ENCODE results near the gene NFKBIZ. TPM values are rescaled to one million over a fixed set of nuclear protein-coding genes. Genes with fewer than 3 reads are reported as not detected.
"Not testable (repeated sequence)": the region's sequence is repeated elsewhere in the genome, so short reads cannot be mapped to it uniquely, and the experiment has no call there.

Gene NFKBIZ
- total RNA-seq, 4 donors from 2014 or later = 49.8 to 103 (median 95.4) TPM

GRCh38 chr3:101902041-101902440, 52.7 kb downstream of the NFKBIZ start:
- no peak overlapping the region for H3K27ac ChIP-seq (replicated peaks in 1 of 4)
- no peaks in the 10 kb centered on the region for H3K27me3 ChIP-seq
- no peak overlapping the region for H3K4me3 ChIP-seq
- TF ChIP-seq POLR2AphosphoS5 (IDR thresholded peaks at IDR 0.05) (no peak), EP300 (IDR thresholded peaks at IDR 0.05) (no peak), POLR2A (IDR thresholded peaks at IDR 0.05; ENCODE audit: low read depth) (no peak), CTCF (IDR thresholded peaks at IDR 0.05) (no peak)
- 63% methylated on average over 1 of the region's 1 CpG for WGBS
- no peaks in the 10 kb centered on the region for H3K4me1 ChIP-seq
- DNase-seq (ENCODE audit: extremely low spot score) = no peak
- intact Hi-C loops (cut with DNase I) = no loop called here
- no peaks in the 10 kb centered on the region for H3K9me3 ChIP-seq
- no peaks in the 10 kb centered on the region for H3K36me3 ChIP-seq

- no peaks in the 10 kb centered on the region for H3K36me3 ChIP-seq
- H3K4me1 ChIP-seq = no peaks in the 10 kb centered on the region
- H3K27ac ChIP-seq (replicated peaks in 1 of 4) = no peak overlapping the region
- H3K9me3 ChIP-seq = no peaks in the 10 kb centered on the region
- 84% methylated on average over 3 of the region's 3 CpGs for WGBS
- DNase-seq (ENCODE audit: extremely low spot score) = no peak
- TF ChIP-seq CTCF (IDR thresholded peaks at IDR 0.05) = no peak
- no peak for TF ChIP-seq EP300 (IDR thresholded peaks at IDR 0.05)
- TF ChIP-seq POLR2A (IDR thresholded peaks at IDR 0.05; ENCODE audit: low read depth) = no peak
- TF ChIP-seq POLR2AphosphoS5 (IDR thresholded peaks at IDR 0.05) = no peak
- H3K4me3 ChIP-seq = no peak overlapping the region
- intact Hi-C loops (cut with DNase I) = no loop called here
- H3K27me3 ChIP-seq = no peaks in the 10 kb centered on the region
Measured at GRCh38 chr3:101903451-101903871, 54.1 kb downstream of the NFKBIZ start.

- intact Hi-C loops (cut with DNase I); H3K36me3 ChIP-seq; H3K27ac ChIP-seq (replicated peaks in 1 of 4); H3K27me3 ChIP-seq; H3K9me3 ChIP-seq; DNase-seq (ENCODE audit: extremely low spot score); H3K4me3 ChIP-seq; H3K4me1 ChIP-seq: not testable (repeated sequence)
- WGBS = 89% methylated on average over 1 of the region's 1 CpG
Measured at GRCh38 chr3:101905573-101905972, 56.3 kb downstream of the NFKBIZ start.

Other genes starting within 250 kb of the NFKBIZ start
- 10 to 100 TPM; 15.3 to 20.8 (median 16.9) TPM for gene ZBTB11, start 172.4 kb upstream of the NFKBIZ start, total RNA-seq
- 1,000 to 10,000 TPM; 1,560 to 1,805 (median 1,727) TPM for gene RPL24, start 162.8 kb upstream of the NFKBIZ start, total RNA-seq
- gene CEP97, start 124.9 kb upstream of the NFKBIZ start, total RNA-seq = 10 to 100 TPM in 1 of 4 donors, 1 to 10 TPM in 3; 7.2 to 10.4 (median 8.0) TPM
- 10 to 100 TPM; 12.4 to 19.5 (median 17.8) TPM for gene NXPE3, start 70.3 kb upstream of the NFKBIZ start, total RNA-seq